C4-2B (cell line): ENCODE data around the gene LEMD2.

ENCODE experiments used
- H3K27ac ChIP-seq: fragments of 450-650 bp; 2 replicates; pipeline ENCODE4 v1.5.1; 2017
- ZFX ChIP-seq: fragments of 450-650 bp; IDR thresholded peaks from 2 replicates; pipeline ENCODE4 v1.6.1; 2017
- TF ChIP-seq, protein P1 (sequence below): fragments of 450-650 bp; conservative IDR thresholded peaks from 2 replicates; pipeline ENCODE4 v1.5.1; 2017; ENCODE audit warnings: mild to moderate bottlenecking

Gene LEMD2

GRCh38 chr6:33783781-33784520 is 5.0 kb downstream of the LEMD2 start:
- H3K27ac ChIP-seq = no peak overlapping the region
- TF ChIP-seq ZFX = no peak
- TF ChIP-seq, protein P1, sequence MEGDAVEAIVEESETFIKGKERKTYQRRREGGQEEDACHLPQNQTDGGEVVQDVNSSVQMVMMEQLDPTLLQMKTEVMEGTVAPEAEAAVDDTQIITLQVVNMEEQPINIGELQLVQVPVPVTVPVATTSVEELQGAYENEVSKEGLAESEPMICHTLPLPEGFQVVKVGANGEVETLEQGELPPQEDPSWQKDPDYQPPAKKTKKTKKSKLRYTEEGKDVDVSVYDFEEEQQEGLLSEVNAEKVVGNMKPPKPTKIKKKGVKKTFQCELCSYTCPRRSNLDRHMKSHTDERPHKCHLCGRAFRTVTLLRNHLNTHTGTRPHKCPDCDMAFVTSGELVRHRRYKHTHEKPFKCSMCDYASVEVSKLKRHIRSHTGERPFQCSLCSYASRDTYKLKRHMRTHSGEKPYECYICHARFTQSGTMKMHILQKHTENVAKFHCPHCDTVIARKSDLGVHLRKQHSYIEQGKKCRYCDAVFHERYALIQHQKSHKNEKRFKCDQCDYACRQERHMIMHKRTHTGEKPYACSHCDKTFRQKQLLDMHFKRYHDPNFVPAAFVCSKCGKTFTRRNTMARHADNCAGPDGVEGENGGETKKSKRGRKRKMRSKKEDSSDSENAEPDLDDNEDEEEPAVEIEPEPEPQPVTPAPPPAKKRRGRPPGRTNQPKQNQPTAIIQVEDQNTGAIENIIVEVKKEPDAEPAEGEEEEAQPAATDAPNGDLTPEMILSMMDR = no peak

DNA sequence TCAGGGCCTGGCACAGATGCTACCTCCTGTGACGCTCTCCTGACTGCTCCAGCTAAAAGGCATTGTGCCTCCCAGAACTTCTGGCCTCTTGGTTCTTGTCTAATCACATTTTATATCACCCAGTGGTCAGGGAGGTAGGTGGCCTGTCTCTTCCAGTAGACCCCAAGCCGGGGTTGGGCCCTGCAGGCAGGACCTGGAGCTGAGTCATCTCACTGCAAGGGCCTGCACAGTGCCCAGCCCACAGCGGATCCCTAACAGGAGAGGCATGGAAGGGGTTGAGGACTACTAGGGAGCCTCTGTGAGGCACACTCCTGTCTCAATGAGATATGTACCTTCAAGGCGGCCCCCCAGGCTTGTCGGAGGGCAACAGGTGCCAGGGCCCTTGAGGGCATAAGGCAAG is 6.4 kb downstream of the LEMD2 start:
- H3K27ac ChIP-seq = no peak overlapping the region
- no peak for TF ChIP-seq ZFX
- TF ChIP-seq, protein P1 = no peak

GRCh38 chr6:33781131-33781975 is 7.6 kb downstream of the LEMD2 start:
- no peak for TF ChIP-seq ZFX
- H3K27ac ChIP-seq = no peak overlapping the region

DNA sequence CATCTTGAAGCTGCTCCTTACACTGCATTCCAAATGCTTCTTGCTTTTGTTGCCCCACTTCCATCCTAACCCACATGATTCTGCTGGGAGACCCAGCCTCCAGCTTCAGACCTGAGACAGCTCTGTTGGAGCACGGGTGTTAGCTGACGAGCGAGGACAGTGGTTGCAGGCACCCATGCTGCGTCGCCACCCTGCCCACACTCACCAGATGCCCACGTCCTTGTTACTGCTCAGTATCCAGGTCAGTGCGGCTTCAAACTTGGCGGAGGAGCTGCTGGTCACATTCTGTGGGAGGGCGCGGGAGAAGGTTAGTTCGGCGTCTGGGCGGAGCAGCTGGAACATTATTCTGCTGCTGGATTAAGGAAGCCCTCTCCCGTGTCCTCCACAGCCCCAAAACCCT is 9.0 kb downstream of the LEMD2 start:
- no peak overlapping the region for H3K27ac ChIP-seq
- TF ChIP-seq, protein P1 = no peak
- no peak for TF ChIP-seq ZFX

- TF ChIP-seq, protein P1 = no peak
- no peak for TF ChIP-seq ZFX
- H3K27ac ChIP-seq = no peak overlapping the region
These were observed 9.6 kb downstream of the LEMD2 start for GRCh38 chr6:33779290-33779689.

- no peak overlapping the region for H3K27ac ChIP-seq
- TF ChIP-seq, protein P1 = no peak
- no peak for TF ChIP-seq ZFX
These were observed 10.3 kb downstream of the LEMD2 start for GRCh38 chr6:33778444-33779121.

- no peak overlapping the region for H3K27ac ChIP-seq
- TF ChIP-seq, protein P1 = no peak
- TF ChIP-seq ZFX = no peak
These were observed 11.2 kb downstream of the LEMD2 start for GRCh38 chr6:33777398-33778388.
